ENCODE data around the gene CHPF. TPM values are rescaled to one million over a fixed set of nuclear protein-coding genes. Genes with fewer than 3 reads are reported as not detected.

CHPF gene
- total and polyA plus RNA-seq, 2 experiments from 2014 or later: 174 to 533 TPM

- WGBS, 2 experiments (ENCODE audit: low coverage in 1 of 2, low lambda C conversion rate in 2 of 2, missing lambda C conversion rate in 2 of 2): 37 to 42% methylated on average over 2 of the region's 2 CpGs
- no peak overlapping the region for H2AFZ ChIP-seq
- no peak for TF ChIP-seq EZH2 (IDR thresholded peaks at IDR 0.05; ENCODE audit: insufficient read depth, poor library complexity, severe bottlenecking)
- no peak for TF ChIP-seq EZH2phosphoT487 (IDR thresholded peaks at IDR 0.05; ENCODE audit: insufficient read depth, low read depth)
- no peaks in the 10 kb centered on the region for H3K4me1 ChIP-seq (ENCODE audit: insufficient read depth)
- no peak overlapping the region for H3K4me3 ChIP-seq
- no peak overlapping the region for H3K27ac ChIP-seq
- H3K4me2 ChIP-seq (ENCODE audit: unreplicated experiment): no peak overlapping the region
- H3K9me2 ChIP-seq (ENCODE audit: insufficient read depth): no peaks in the 10 kb centered on the region
- no peaks in the 10 kb centered on the region for H3K79me2 ChIP-seq (ENCODE audit: insufficient read depth)
- in situ Hi-C loops (cut with MboI): no loop called here
- H3K27me3 ChIP-seq (replicated peaks; ENCODE audit: insufficient read depth): no peaks in the 10 kb centered on the region
- no peak overlapping the region for H3K9ac ChIP-seq
- H3K36me3 ChIP-seq (ENCODE audit: low read depth): no peaks in the 10 kb centered on the region
- no peaks in the 10 kb centered on the region for H3K9me3 ChIP-seq (ENCODE audit: low read depth)
- H3F3A ChIP-seq (ENCODE audit: insufficient read depth): no peaks in the 10 kb centered on the region
- H4K20me1 ChIP-seq (ENCODE audit: insufficient read depth): no peaks in the 10 kb centered on the region
- no peak for DNase-seq
These were observed 37.7 kb upstream of the CHPF start for GRCh38 chr2:219581346-219581745.

DNA sequence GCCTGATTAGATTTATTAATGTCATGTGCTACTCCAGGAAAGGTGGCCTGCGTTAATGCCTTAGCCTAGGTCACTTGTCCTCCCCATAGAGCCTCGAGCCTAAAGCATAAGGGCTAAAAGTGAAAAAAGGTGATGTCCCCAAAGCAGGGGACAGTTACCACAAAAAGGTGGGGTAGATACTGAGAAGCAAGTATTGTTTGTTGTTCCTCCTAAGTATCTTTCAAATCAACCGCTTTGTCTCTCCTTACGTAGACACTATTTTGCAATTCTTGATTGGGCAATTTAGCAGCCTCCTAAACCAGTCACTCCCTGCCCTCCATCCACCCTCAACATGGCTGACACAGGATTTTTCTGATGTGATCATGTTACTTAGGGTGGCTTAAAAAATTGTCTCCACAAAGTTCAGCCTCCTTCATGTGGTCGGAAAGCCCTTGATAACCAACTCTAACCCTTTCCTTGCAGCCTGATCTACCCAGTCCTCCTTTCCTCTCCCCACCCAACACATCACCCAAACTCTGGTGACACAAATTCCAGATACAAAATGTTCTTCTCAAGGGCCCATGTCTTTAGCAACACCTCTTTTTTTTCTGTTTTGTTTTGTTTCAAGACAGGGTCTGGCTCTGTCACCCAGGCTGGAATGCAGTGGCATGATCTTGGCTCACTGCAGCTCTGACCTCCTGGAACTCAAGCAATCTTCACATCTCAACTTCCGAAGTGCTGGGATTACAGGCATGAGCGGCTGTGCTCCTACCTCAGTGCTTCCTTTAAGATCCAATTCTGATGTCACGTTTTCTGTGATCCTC, 35.4 kb upstream of the CHPF start:
- H4K20me1 ChIP-seq (ENCODE audit: insufficient read depth): no peaks in the 10 kb centered on the region
- no peaks in the 10 kb centered on the region for H3K9me2 ChIP-seq (ENCODE audit: insufficient read depth)
- no peaks in the 10 kb centered on the region for H3K79me2 ChIP-seq (ENCODE audit: insufficient read depth)
- H3K4me3 ChIP-seq: no peak overlapping the region
- peak; percentile 48 for DNase-seq
- H3K4me1 ChIP-seq (ENCODE audit: insufficient read depth): no peaks in the 10 kb centered on the region
- 67 to 70% methylated on average over 8 of the region's 8 CpGs for WGBS, 2 experiments (ENCODE audit: low coverage in 1 of 2, low lambda C conversion rate in 2 of 2, missing lambda C conversion rate in 2 of 2)
- in situ Hi-C loops (cut with MboI): no loop called here
- H3K4me2 ChIP-seq (ENCODE audit: unreplicated experiment): no peak overlapping the region
- H3K27me3 ChIP-seq (replicated peaks; ENCODE audit: insufficient read depth): no peaks in the 10 kb centered on the region
- no peaks in the 10 kb centered on the region for H3F3A ChIP-seq (ENCODE audit: insufficient read depth)
- no peaks in the 10 kb centered on the region for H3K9me3 ChIP-seq (ENCODE audit: low read depth)
- no peak overlapping the region for H2AFZ ChIP-seq
- no peak overlapping the region for H3K9ac ChIP-seq
- TF ChIP-seq EZH2phosphoT487 (IDR thresholded peaks at IDR 0.05; ENCODE audit: insufficient read depth, low read depth) (no peak), EZH2 (IDR thresholded peaks at IDR 0.05; ENCODE audit: insufficient read depth, poor library complexity, severe bottlenecking) (no peak)
- H3K27ac ChIP-seq: no peak overlapping the region
- H3K36me3 ChIP-seq (ENCODE audit: low read depth): no peaks in the 10 kb centered on the region

DNA sequence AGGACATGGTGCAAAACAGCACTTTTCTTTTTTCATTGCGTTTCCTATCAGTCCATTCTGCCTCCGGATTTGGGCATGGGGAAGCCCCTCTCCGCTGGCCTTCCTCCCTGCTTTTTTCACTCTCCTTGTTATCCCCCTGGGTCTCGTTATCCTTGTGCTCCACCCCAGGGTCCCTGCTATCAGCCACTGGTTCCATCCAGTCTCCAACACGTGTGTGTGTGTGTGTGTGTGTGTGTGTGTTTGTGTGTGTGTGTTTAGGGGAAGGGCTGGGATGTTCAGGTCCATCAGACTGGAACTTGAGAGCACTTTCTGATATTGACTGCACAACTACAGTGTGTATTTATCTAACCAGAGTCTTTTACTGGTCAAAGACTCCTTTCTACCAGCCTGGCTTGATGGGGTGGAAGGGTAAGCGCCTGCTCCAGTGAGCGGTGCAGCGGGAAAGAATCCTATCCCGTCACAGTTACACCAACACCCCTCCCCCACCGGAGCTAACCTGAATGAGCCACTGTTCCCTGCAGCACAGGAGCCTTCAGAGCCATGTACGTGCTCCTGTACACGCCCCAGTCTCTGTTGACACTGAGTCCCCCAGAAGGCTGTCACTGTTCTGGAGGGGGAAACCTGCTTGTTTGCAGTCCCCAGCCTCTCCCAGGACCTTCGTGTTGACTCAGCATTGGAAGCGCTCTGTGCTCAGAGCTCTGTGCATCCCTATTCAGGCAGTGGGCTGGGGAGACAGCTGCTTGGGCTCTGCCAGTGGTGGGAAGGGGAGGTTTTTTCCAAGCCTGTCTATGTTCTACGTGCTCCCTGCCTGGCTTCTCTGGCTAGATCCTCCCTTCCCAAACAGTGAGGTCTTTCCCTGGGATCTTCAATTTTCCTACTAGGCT, 33.1 kb upstream of the CHPF start:
- H3K4me3 ChIP-seq: no peak overlapping the region
- H3K79me2 ChIP-seq (ENCODE audit: insufficient read depth): no peaks in the 10 kb centered on the region
- H3K9ac ChIP-seq: no peak overlapping the region
- H3K4me2 ChIP-seq (ENCODE audit: unreplicated experiment): no peak overlapping the region
- no peak overlapping the region for H3K27ac ChIP-seq
- H3K27me3 ChIP-seq (replicated peaks; ENCODE audit: insufficient read depth): no peaks in the 10 kb centered on the region
- in situ Hi-C loops (cut with MboI): no loop called here
- H3K9me2 ChIP-seq (ENCODE audit: insufficient read depth): no peaks in the 10 kb centered on the region
- no peak overlapping the region for H2AFZ ChIP-seq
- H3F3A ChIP-seq (ENCODE audit: insufficient read depth): no peaks in the 10 kb centered on the region
- peak; percentile 41 for DNase-seq
- H4K20me1 ChIP-seq (ENCODE audit: insufficient read depth): no peaks in the 10 kb centered on the region
- no peaks in the 10 kb centered on the region for H3K4me1 ChIP-seq (ENCODE audit: insufficient read depth)
- no peaks in the 10 kb centered on the region for H3K9me3 ChIP-seq (ENCODE audit: low read depth)
- no peaks in the 10 kb centered on the region for H3K36me3 ChIP-seq (ENCODE audit: low read depth)
- WGBS, 2 experiments (ENCODE audit: low coverage in 1 of 2, low lambda C conversion rate in 2 of 2, missing lambda C conversion rate in 2 of 2): 10 to 11% methylated on average over 15 of the region's 15 CpGs
- TF ChIP-seq EZH2 (IDR thresholded peaks at IDR 0.05; ENCODE audit: insufficient read depth, poor library complexity, severe bottlenecking) (no peak), EZH2phosphoT487 (IDR thresholded peaks at IDR 0.05; ENCODE audit: insufficient read depth, low read depth) (no peak)

DNA sequence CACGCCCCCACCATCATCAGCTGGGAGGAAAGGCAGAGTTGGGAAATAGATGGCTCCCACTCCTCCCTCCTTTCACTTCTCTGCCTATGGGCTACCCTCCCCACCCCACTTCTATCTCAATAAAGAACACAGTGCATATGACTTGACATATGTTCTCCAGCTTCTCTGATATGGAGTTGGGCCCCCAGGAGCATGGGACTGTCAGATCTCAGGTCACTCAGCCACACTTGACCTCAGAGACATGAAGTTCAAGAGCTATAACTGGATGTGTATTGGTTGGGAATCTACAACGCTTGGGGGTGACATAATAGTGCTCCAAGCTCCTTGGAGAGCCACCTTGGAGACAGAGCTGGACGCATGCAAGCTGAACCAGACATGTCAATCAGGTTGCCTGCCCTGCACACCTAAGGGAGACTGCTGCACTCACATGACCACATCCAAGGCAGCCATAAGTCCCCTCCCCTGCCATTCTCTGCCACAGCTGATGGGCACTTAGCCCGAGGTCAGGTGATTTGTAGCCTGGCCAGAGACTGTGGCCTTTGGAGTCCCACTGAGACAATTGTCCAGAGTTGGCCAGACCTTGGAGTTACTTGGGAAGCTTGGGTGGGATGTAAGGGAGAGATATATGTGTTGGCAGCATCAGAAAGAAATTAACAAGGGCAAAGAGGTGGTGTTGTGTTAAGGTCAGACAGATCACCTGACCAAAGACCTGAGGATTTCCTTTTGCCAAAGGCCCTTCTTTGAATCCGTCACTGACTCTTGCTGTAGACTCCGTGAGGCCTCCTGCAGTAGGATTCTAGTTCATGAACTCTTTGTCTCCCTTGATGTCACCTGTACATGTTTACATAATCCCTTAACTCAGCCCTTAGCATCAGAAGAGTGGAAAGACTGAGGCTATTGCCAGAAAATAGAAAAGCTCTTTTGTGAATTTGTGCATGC, 32.2 kb upstream of the CHPF start:
- Histone ChIP-seq H3K4me2 (ENCODE audit: unreplicated experiment) (no peak overlapping the region), H3K9ac (no peak overlapping the region), H4K20me1 (ENCODE audit: insufficient read depth) (no peaks in the 10 kb centered on the region), H3K27ac (no peak overlapping the region), H3K27me3 (replicated peaks; ENCODE audit: insufficient read depth) (no peaks in the 10 kb centered on the region), H3K4me3 (no peak overlapping the region), H2AFZ (no peak overlapping the region), H3K36me3 (ENCODE audit: low read depth) (no peaks in the 10 kb centered on the region), H3K9me2 (ENCODE audit: insufficient read depth) (no peaks in the 10 kb centered on the region), H3K9me3 (ENCODE audit: low read depth) (no peaks in the 10 kb centered on the region), H3K79me2 (ENCODE audit: insufficient read depth) (no peaks in the 10 kb centered on the region), H3K4me1 (ENCODE audit: insufficient read depth) (no peaks in the 10 kb centered on the region), H3F3A (ENCODE audit: insufficient read depth) (no peaks in the 10 kb centered on the region)
- in situ Hi-C loops (cut with MboI): no loop called here
- DNase-seq: no peak
- 58 to 63% methylated on average over 6 of the region's 6 CpGs for WGBS, 2 experiments (ENCODE audit: low coverage in 1 of 2, low lambda C conversion rate in 2 of 2, missing lambda C conversion rate in 2 of 2)
- TF ChIP-seq EZH2phosphoT487 (IDR thresholded peaks at IDR 0.05; ENCODE audit: insufficient read depth, low read depth) (no peak), EZH2 (IDR thresholded peaks at IDR 0.05; ENCODE audit: insufficient read depth, poor library complexity, severe bottlenecking) (no peak)
